ENCODE measurements around the gene GAPDHS. TPM values are rescaled to one million over a fixed set of nuclear protein-coding genes. Genes with fewer than 3 reads are reported as not detected.

Gene GAPDHS
- polyA plus RNA-seq, 1 of the 3 experiments (the other 2 are of a cell fraction): not detected

- WGBS (ENCODE audit: low lambda C conversion rate): 0% methylated on average over 1 of the region's 1 CpG
Measured at GRCh38 chr19:35587321-35587720, 54.1 kb downstream of the GAPDHS start.

GRCh38 chr19:35590875-35591274 lies 57.6 kb downstream of the GAPDHS start:
- Histone ChIP-seq H4K20me1 (ENCODE audit: insufficient read depth) (no peaks in the 10 kb centered on the region), H3K79me2 (ENCODE audit: insufficient read depth) (no peaks in the 10 kb centered on the region), H3K9ac (no peak overlapping the region), H3K4me1 (ENCODE audit: control insufficient read depth in 1 of 2, insufficient read depth in 2 of 2, low read depth in 1 of 2, low read length in 1 of 2) (no peaks in the 10 kb centered on the region), H3K4me2 (no peak overlapping the region), H3K9me2 (no peaks in the 10 kb centered on the region), H3K36me3 (replicated peaks in 1 of 2; ENCODE audit: control insufficient read depth in 1 of 2, insufficient read depth in 2 of 2, low read length in 1 of 2) (no peaks in the 10 kb centered on the region), H3K4me3 (ENCODE audit: low read depth in 2 of 2, low read length in 1 of 2) (no peak overlapping the region), H3K27me3 (ENCODE audit: insufficient read depth) (peaks cover 41% of the 10 kb centered on the region), H3K9me3 (no peaks in the 10 kb centered on the region), H3F3A (replicated peaks; ENCODE audit: insufficient read depth) (no peaks in the 10 kb centered on the region), H3K27ac (ENCODE audit: low read depth in 2 of 2, low read length in 1 of 2) (no peak overlapping the region), H2AFZ (ENCODE audit: low read depth) (no peak overlapping the region)
- DNase-seq: no peak
- POLR2A ChIA-PET: no interaction called here
- TF ChIP-seq FOXM1 (IDR thresholded peaks at IDR 0.05; ENCODE audit: low read depth) (no peak), FOXJ3 (CRISPR knock-in tag; IDR thresholded peaks at IDR 0.05) (no peak), ELF1 (IDR thresholded peaks at IDR 0.05) (no peak), NFIC (IDR thresholded peaks at IDR 0.05; ENCODE audit: borderline replicate concordance) (no peak), RCOR1 (IDR thresholded peaks at IDR 0.05; ENCODE audit: low read length) (no peak), USF2 (IDR thresholded peaks at IDR 0.05; ENCODE audit: borderline replicate concordance, low read depth, low read length) (no peak), NRF1 (IDR thresholded peaks at IDR 0.05; ENCODE audit: low read depth, low read length) (no peak), TCF12 (IDR thresholded peaks at IDR 0.05) (no peak), RFX5 (IDR thresholded peaks at IDR 0.05; ENCODE audit: low read length) (no peak), RXRA (IDR thresholded peaks at IDR 0.05; ENCODE audit: borderline replicate concordance, low read depth) (no peak), USF1 (IDR thresholded peaks at IDR 0.05; ENCODE audit: borderline replicate concordance, low read depth) (no peak), SIN3A (IDR thresholded peaks at IDR 0.05; ENCODE audit: borderline replicate concordance, low read depth, low read length) (no peak), FOSL2 (IDR thresholded peaks at IDR 0.05; ENCODE audit: borderline replicate concordance, low read depth) (no peak)
- 15% methylated on average over 3 of the region's 3 CpGs for WGBS (ENCODE audit: low lambda C conversion rate)
- CTCF ChIA-PET: interaction anchor here (1.2 to 3.1 kb wide), 2 partner anchors 43 to 80 kb away, joined by 4 to 13 read pairs; no protein-coding TSS in a partner anchor

More at GRCh38 chr19:35587321-35587720, 54.1 kb downstream of the GAPDHS start:
- Histone ChIP-seq H3K9me3 (no peaks in the 10 kb centered on the region), H3K9me2 (no peaks in the 10 kb centered on the region), H3K79me2 (ENCODE audit: insufficient read depth) (no peaks in the 10 kb centered on the region), H3K36me3 (replicated peaks in 1 of 2; ENCODE audit: control insufficient read depth in 1 of 2, insufficient read depth in 2 of 2, low read length in 1 of 2) (no peaks in the 10 kb centered on the region), H3K27me3 (ENCODE audit: insufficient read depth) (peaks cover 55% of the 10 kb centered on the region), H3K4me2 (no peak overlapping the region), H3K4me1 (ENCODE audit: control insufficient read depth in 1 of 2, insufficient read depth in 2 of 2, low read depth in 1 of 2, low read length in 1 of 2) (no peaks in the 10 kb centered on the region), H2AFZ (ENCODE audit: low read depth) (no peak overlapping the region), H3F3A (replicated peaks; ENCODE audit: insufficient read depth) (no peaks in the 10 kb centered on the region), H3K9ac (no peak overlapping the region), H4K20me1 (ENCODE audit: insufficient read depth) (no peaks in the 10 kb centered on the region), H3K27ac (ENCODE audit: low read depth in 2 of 2, low read length in 1 of 2) (no peak overlapping the region), H3K4me3 (ENCODE audit: low read depth in 2 of 2, low read length in 1 of 2) (no peak overlapping the region)
- DNase-seq: no peak
- CTCF ChIA-PET: interaction anchor here (1.3 to 1.5 kb wide), 2 partner anchors 17 to 77 kb away, joined by 3 read pairs; no protein-coding TSS in a partner anchor
- POLR2A ChIA-PET: no interaction called here
- TF ChIP-seq IRF3 (IDR thresholded peaks at IDR 0.05; ENCODE audit: low read depth, low read length): no peak
- TF ChIP-seq YY1 (IDR thresholded peaks at IDR 0.05; ENCODE audit: low read depth): no peak
- no peak for TF ChIP-seq ELF1 (IDR thresholded peaks at IDR 0.05)
- TF ChIP-seq NRF1 (IDR thresholded peaks at IDR 0.05; ENCODE audit: low read depth, low read length): no peak
- no peak for TF ChIP-seq RFX5 (IDR thresholded peaks at IDR 0.05; ENCODE audit: low read length)
- no peak for TF ChIP-seq PBX3 (IDR thresholded peaks at IDR 0.05)
- TF ChIP-seq FOSL2 (IDR thresholded peaks at IDR 0.05; ENCODE audit: borderline replicate concordance, low read depth): no peak
- no peak for TF ChIP-seq SIN3A (IDR thresholded peaks at IDR 0.05; ENCODE audit: borderline replicate concordance, low read depth, low read length)
- no peak for TF ChIP-seq CHD2 (IDR thresholded peaks at IDR 0.05; ENCODE audit: low read length, partially characterized antibody)
